NCI-H146 treated with DMSO at 0.1 percent for 48 hours (cell line): ENCODE measurements around the gene HOMER2.

Experiments
- DNase-seq: peaks from one replicate; lab custom pipeline; 2025; ENCODE audit not compliant: unreplicated experiment; lab: John Stamatoyannopoulos, UW

HOMER2 gene

GRCh38 chr15:82931221-82931620 lies 21.3 kb downstream of the HOMER2 start:
- no peak for DNase-seq

DNA sequence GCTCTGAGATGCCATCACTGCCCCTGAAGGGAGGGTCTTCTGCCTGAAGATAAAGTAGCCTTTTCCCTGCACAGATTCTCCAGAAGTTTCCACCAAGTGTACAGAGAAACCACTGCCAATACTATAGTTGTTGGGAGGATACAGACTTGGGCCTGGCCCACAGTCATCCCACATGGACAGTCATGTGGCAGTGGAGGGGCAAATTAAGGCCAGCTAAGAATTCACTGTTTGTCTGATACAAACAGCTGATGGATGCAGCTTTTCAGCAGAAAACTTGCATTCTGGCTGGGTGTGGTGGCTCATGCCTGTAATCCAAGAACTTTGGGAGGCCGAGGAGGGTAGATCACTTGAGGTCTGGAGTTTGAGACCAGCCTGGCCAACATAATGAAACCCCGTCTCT lies 22.1 kb downstream of the HOMER2 start:
- DNase-seq = no peak

DNA sequence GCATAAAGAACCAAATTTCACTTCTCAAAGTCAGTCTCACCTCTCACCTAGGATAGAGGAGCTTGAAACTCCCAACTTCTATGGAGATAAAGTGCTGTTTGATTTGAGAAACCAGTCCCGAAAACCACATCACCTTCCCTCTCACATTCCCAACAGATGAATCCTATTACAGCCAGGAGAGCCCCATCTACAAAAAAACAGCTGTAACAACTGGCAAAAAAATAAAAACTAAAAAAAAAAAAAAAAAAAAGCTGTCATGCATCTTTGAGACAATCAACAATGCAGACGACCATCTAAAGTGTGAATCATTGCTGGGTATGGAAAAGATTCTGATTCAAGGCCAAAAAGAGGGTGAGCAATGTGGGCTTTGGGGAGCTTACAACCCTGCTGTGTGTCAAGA lies 23.8 kb downstream of the HOMER2 start:
- no peak for DNase-seq

DNA sequence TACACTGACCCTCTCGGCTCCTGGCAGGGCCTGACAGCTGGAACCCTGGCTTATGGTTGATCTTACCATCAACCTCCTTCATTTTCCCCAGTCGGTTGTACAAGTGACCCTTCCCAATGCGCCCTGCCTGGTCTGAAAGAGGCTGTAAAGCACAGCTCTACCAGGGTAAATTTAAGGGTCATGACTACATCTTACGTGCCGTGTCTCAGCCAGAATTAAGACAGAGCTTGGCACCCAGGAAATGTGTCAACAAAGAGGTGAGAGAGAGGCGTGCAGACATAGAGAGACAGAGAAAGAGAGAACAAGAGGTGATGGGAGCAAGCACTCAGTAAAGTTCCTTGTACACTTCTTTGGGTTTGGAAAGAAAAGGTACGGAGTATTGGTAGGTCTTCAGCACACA lies 28.8 kb downstream of the HOMER2 start:
- no peak for DNase-seq

DNA sequence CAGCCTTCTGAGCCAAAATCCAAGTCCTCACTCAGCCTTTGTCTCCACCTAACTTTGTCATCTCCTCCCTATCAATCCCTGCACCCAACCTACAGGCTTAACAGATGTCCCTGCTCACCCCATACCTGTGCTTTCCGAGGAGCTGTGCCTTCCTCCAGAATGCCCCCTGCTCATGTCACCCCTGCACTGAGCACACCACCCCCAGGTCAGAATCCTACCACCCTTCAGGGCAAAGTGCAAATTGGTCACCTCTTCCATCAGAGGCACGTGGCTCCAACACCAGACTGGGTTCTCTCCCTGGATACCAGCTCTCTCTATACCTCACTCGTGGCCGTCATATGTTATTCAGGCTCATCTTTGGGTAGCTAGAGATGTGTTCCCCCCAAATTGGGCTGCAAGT lies 29.8 kb downstream of the HOMER2 start:
- no peak for DNase-seq

GRCh38 chr15:82921939-82922338 lies 30.6 kb downstream of the HOMER2 start:
- no peak for DNase-seq

GRCh38 chr15:82921242-82921641 lies 31.3 kb downstream of the HOMER2 start:
- DNase-seq = no peak

- DNase-seq = peak; percentile 91
Measured at GRCh38 chr15:82919231-82919886, 33.2 kb downstream of the HOMER2 start.

- no peak for DNase-seq
Measured at GRCh38 chr15:82918607-82919230, 33.8 kb downstream of the HOMER2 start.

- DNase-seq = no peak
Measured at GRCh38 chr15:82918162-82918561, 34.4 kb downstream of the HOMER2 start.

DNA sequence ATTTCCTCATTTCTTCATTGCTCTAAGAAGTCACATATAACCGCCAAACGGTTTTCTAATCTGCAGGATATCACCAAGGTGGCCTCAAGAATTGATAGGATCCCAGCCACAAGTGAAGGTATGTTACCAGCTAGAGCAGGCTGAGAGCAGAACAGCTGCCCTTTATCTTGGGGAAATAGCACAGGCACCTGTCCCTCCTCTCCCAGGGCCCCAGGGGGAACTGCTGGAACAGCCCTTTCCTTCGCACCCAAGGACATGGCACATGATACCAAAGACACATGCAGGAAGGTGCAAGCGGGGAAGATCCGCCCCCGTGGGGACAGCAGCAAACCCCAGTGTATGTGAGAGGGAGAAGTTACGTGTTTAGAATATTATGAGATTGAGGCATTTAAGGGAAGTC lies 35.3 kb downstream of the HOMER2 start:
- DNase-seq = no peak

- DNase-seq = no peak
Measured at GRCh38 chr15:82916161-82916952, 36.2 kb downstream of the HOMER2 start.

DNA sequence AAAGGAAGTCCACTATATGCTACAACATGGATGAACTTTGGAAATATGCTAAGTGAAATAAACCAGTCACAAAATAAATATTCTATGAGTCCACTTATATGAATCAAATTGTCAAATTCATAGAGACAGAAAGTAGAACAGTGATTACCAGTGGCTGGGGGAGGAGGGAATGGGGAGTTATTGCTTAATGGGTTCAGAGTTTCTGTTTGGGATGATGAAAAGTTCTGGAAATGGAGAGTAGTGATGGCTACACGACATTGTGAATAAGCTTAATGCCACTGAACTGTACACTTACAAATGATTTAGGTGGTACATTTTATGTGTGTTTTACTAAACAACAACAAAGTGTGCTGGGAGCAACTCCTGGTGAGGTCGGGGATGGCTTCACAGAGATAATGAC lies 38.1 kb downstream of the HOMER2 start:
- DNase-seq = no peak

GRCh38 chr15:82911458-82911857 lies 41.1 kb downstream of the HOMER2 start:
- DNase-seq = no peak

DNA sequence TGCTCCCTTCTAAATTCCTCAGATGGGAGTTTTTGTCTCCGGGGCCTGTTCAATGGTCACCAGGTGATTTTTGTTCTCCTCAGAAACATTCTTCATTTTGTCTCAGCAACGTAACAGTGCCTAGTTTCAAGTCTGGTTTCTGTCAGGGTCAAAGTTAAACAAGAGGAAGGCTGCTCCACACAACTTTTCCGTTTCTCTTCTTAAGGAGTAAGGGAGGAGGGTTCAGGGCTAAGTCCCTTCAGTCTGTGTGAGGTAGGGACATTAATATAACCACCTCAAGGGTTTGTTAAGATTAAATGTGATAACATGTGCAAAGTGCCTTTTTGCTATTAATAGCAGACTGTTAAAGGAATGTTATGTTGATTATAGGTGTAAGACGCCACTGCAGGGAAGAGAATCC lies 41.8 kb downstream of the HOMER2 start:
- no peak for DNase-seq

DNA sequence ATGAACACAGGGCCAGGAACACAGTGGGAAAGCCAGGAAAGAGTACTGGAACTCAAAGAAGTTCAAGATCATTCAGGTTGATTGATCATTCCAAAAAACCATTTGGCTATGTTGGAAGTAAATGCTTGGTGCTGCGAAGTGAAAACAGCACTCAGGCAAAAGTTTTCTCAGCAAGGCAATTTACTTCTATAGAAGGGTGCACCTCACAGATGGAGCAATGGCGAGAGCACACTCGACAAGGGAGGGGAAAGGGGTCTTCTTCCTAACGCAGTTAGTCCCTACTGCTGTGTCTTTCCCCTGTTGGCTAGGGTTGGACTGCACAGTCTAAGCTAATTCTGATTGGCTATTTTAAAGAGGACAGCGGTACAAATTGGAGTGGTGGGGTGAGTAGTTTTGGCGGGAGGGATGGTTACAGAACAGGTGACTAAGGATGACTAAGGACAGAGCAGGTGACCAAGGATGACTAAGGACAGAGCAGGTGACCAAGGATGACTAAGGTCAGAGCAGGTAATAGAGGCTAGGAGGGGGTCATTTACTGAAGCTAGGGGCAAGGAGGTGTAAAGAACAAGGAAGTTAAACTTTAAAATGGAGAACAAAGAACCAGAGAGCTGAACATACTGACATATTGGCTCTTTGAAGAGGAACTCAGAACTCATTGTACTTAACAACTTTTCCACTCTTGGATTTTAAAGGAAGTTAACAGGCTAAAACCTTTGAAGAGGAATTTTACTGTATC lies 43.3 kb downstream of the HOMER2 start:
- no peak for DNase-seq

DNA sequence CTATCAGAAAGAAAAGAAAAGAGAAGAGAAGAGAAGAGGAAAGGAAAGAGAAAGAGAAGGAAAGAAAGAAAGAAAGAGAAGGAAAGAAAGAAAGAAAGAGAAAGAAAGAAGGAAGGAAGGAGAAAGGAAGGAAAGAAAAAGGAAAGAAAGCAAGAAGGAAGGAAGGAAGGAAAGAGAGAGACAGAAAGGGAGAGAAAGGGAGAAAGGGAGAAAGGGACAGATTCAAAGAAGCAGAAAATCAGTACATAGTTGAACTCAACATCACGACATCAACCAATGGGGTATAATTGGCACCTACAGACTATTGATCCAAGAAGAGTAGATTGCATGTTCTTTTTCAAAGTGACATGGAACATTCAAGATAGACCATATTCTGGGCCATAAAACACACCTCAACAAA lies 45.2 kb downstream of the HOMER2 start:
- no peak for DNase-seq

- no peak for DNase-seq
Measured at GRCh38 chr15:82904574-82904973, 47.9 kb downstream of the HOMER2 start.

DNA sequence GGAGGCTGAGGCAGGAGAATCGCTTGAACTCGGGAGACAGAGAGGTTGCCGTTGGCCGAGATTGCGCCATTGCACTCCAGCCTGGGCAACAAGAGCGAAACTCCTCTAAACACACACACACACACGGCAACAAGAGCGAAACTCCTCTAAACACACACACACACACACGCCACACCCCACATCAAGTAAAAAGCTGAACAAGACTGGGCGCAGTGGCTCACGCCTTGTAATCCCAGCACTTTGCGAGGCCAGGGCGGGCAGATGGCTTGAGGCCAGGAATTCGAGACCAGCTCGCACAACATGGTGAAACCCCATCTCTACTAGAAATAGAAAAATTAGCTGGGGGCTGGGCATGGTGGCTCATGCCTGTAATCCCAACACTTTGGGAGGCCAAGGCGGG lies 49.0 kb downstream of the HOMER2 start:
- DNase-seq = no peak

GRCh38 chr15:82901114-82901805 lies 51.3 kb downstream of the HOMER2 start:
- no peak for DNase-seq

- no peak for DNase-seq
Measured at GRCh38 chr15:82900511-82901060, 51.9 kb downstream of the HOMER2 start.
